Mesenteric fat pad (tissue), 1 donor: ENCODE measurements around the gene FAT2. TPM values are rescaled to one million over a fixed set of nuclear protein-coding genes. Genes with fewer than 3 reads are reported as not detected.

ENCODE experiments used
- DNase-seq: peaks from one replicate; pipeline ENCODE4 v3.0.0-alpha.2; 2020; ENCODE audit warnings: low spot score
- long read RNA-seq: library from polyadenylated mRNA; unstranded; transcript quantifications from one replicate; pipeline ENCODE4 v2.0.0, GENCODE V29; 2020
- total RNA-seq: library from RNA; stranded (reverse); fragmentation: NEBNext Ultra II Directional; extraction: Animal tissue kit (Norgen Biotek cat#: 25700); gene quantifications from one replicate; pipeline ENCODE4 v1.2.1, GENCODE V29; 2021
- donor health status: DM: yes; HTN: yes; CAD: no.

The FAT2 gene
- total RNA-seq: 0.51 TPM
- long read RNA-seq: 0 reads

- DNase-seq: no peak
Measured at GRCh38 chr5:151591144-151591819, at the start of gene FAT2. TSS of gene FAT2 (minus strand) at chr5:151591331. CDS start at chr5:151568931, 22,400 bp downstream.

GRCh38 chr5:151638619-151639018, 47.5 kb upstream of the FAT2 start:
- no peak for DNase-seq

- peak; percentile 26 for DNase-seq
Measured at GRCh38 chr5:151637676-151638075, 46.5 kb upstream of the FAT2 start.

GRCh38 chr5:151633892-151634291, 42.8 kb upstream of the FAT2 start:
- peak; percentile 16 for DNase-seq

- DNase-seq: no peak
Measured at GRCh38 chr5:151632941-151633340, 41.8 kb upstream of the FAT2 start.

- DNase-seq: peak; percentile 73
Measured at GRCh38 chr5:151632524-151632923, 41.4 kb upstream of the FAT2 start.

- peak; percentile 35 for DNase-seq
Measured at GRCh38 chr5:151631941-151632340, 40.8 kb upstream of the FAT2 start.

- DNase-seq: peak; percentile 30
Measured at GRCh38 chr5:151630088-151630487, 39.0 kb upstream of the FAT2 start.

GRCh38 chr5:151628112-151628823, 37.1 kb upstream of the FAT2 start:
- peak; percentile 83 for DNase-seq

- peak; percentile 6 for DNase-seq
Measured at GRCh38 chr5:151627650-151628049, 36.5 kb upstream of the FAT2 start.

- no peak for DNase-seq
Measured at GRCh38 chr5:151625285-151625684, 34.2 kb upstream of the FAT2 start.

GRCh38 chr5:151624476-151624875, 33.3 kb upstream of the FAT2 start:
- DNase-seq: no peak

- DNase-seq: peak; percentile 35
Measured at GRCh38 chr5:151622367-151623088, 31.4 kb upstream of the FAT2 start.

- peak; percentile 73 for DNase-seq
Measured at GRCh38 chr5:151620461-151620840, 29.3 kb upstream of the FAT2 start.

GRCh38 chr5:151619812-151620460, 28.8 kb upstream of the FAT2 start:
- DNase-seq: peak; percentile 69

GRCh38 chr5:151618907-151619306, 27.8 kb upstream of the FAT2 start:
- DNase-seq: peak; percentile 18

GRCh38 chr5:151617841-151618710, 26.9 kb upstream of the FAT2 start:
- DNase-seq: no peak

- no peak for DNase-seq
Measured at GRCh38 chr5:151617383-151617840, 26.3 kb upstream of the FAT2 start.

- no peak for DNase-seq
Measured at GRCh38 chr5:151615431-151615830, 24.3 kb upstream of the FAT2 start.

GRCh38 chr5:151614565-151614964, 23.4 kb upstream of the FAT2 start:
- no peak for DNase-seq
